Epithelial cell of proximal tubule (primary cell): Measurements from ENCODE around the gene TCF7L2. TPM values are rescaled to one million over a fixed set of nuclear protein-coding genes. Genes with fewer than 3 reads are reported as not detected.

Experiments
- DNase-seq: peaks from one replicate; pipeline ENCODE4 v3.0.0-alpha.2; 2011; ENCODE audit warnings: low read depth
- H3K4me3 ChIP-seq: 2 replicates; pipeline ENCODE4 v1.5.1; 2011; ENCODE audit warnings: low read depth, mild to moderate bottlenecking, low read length
- CTCF ChIP-seq: conservative IDR thresholded peaks from 2 replicates; pipeline ENCODE4 v1.5.1; 2012; ENCODE audit warnings: low read depth, mild to moderate bottlenecking, low read length
- total RNA-seq: library from RNA; depleted of rRNA; stranded (reverse); fragments of >200 nt; gene quantifications from 2 replicates; pipeline ENCODE4 v1.2.3, GENCODE V29; 2015

The TCF7L2 gene
- total RNA-seq, 1 donor from 2014 or later: 5.4 TPM

- peak; percentile 53 for TF ChIP-seq CTCF
- no peak for DNase-seq
- H3K4me3 ChIP-seq: peak overlapping the region; percentile 44
These were observed 176.5 kb downstream of the TCF7L2 start for GRCh38 chr10:113126229-113127201.

- no peak for DNase-seq
- no peak overlapping the region for H3K4me3 ChIP-seq
- TF ChIP-seq CTCF: no peak
These were observed 177.3 kb downstream of the TCF7L2 start for GRCh38 chr10:113127261-113127900.

- DNase-seq: no peak
- no peak overlapping the region for H3K4me3 ChIP-seq
- no peak for TF ChIP-seq CTCF
These were observed 177.8 kb downstream of the TCF7L2 start for GRCh38 chr10:113127901-113128283.

GRCh38 chr10:113128450-113129070 is 178.5 kb downstream of the TCF7L2 start:
- no peak for TF ChIP-seq CTCF
- DNase-seq: no peak
- H3K4me3 ChIP-seq: no peak overlapping the region

GRCh38 chr10:113129117-113129516 is 179.1 kb downstream of the TCF7L2 start:
- no peak for DNase-seq
- TF ChIP-seq CTCF: no peak
- H3K4me3 ChIP-seq: no peak overlapping the region

- no peak for TF ChIP-seq CTCF
- no peak for DNase-seq
- no peak overlapping the region for H3K4me3 ChIP-seq
These were observed 180.1 kb downstream of the TCF7L2 start for GRCh38 chr10:113130014-113130641.
